Left lung (tissue), 10 donors: Measurements from ENCODE around the gene ARAP1. TPM values are rescaled to one million over a fixed set of nuclear protein-coding genes. Genes with fewer than 3 reads are reported as not detected.
A peak's percentile ranks its signal among the peaks of the same experiment; 100 is the strongest.

ENCODE experiments used
- ATAC-seq: fragments of 200-7000 bp; cut with Tn5 transposase; one replicate; pipeline ENCODE4 v1.9.1; 2020; ENCODE audit warnings: moderate library complexity
- DNase-seq, 4 donors: peaks; one replicate each; pipeline ENCODE4 v3.0.0-alpha.2; 2013 to 2020
- H3K27ac ChIP-seq, 2 donors: fragments of 200-600 bp; sonication (generic) in 1 of 2; one replicate each; pipeline versions ENCODE4 v1.5.0 to v1.8.0; 2020 to 2021
- H3K27me3 ChIP-seq, 2 donors: fragments of 200-600 bp; sonication (generic) in 1 of 2; one replicate each; pipeline versions ENCODE4 v1.5.0 to v1.8.0; 2020 to 2021
- H3K36me3 ChIP-seq, 2 donors: fragments of 200-600 bp; sonication (generic) in 1 of 2; one replicate each; pipeline versions ENCODE4 v1.5.0 to v1.8.0; 2020 to 2021
- H3K4me1 ChIP-seq, 2 donors: fragments of 200-600 bp; one replicate each; pipeline ENCODE4 v1.8.0; 2021
- H3K4me3 ChIP-seq, 2 donors: fragments of 200-600 bp; sonication (generic) in 1 of 2; one replicate each; pipeline versions ENCODE4 v1.5.0 to v1.8.0; 2020 to 2021; ENCODE audit warnings: mild to moderate bottlenecking in 1 of 2
- H3K9me3 ChIP-seq, 2 donors: fragments of 200-600 bp; sonication (generic) in 1 of 2; one replicate each; pipeline versions ENCODE4 v1.5.0 to v1.8.0; 2020 to 2021
- intact Hi-C, 2 donors: fragments of 100-400 bp; cut with DNase I; formaldehyde crosslinking; loops; one replicate each; pipeline versions ENCODE4 v1.11.2 to v1.14.2; 2022
- polyA plus RNA-seq, 6 donors: library from polyadenylated mRNA; unstranded; fragments of 120-200 nt; gene quantifications; one replicate each; pipeline ENCODE4 v1.2.1, GENCODE V29; 2013; ENCODE audit not compliant: insufficient read length in 6 of 6
- total RNA-seq, 2 donors: library from RNA; stranded (reverse); fragmentation: NEBNext Ultra II Directional; extraction: Animal tissue kit (Norgen Biotek cat#: 25700); gene quantifications; one replicate each; pipeline ENCODE4 v1.2.1, GENCODE V29; 2021
- TF ChIP-seq, protein P1 (sequence below), 2 donors: fragments of 200-600 bp; sonication (generic) in 1 of 2; IDR thresholded peaks; one replicate each; pipeline versions ENCODE4 v1.5.0 to v1.8.0; 2021; ENCODE audit warnings: antibody characterized with exemption in 2 of 2
- donor health status: DM: no; HTN: yes; CAD: no.
- donor health status: DM: no; HTN: no; CAD: no.

The ARAP1 gene
- total and polyA plus RNA-seq, 8 donors = 80.0 to 222 (median 97.7) TPM

DNA sequence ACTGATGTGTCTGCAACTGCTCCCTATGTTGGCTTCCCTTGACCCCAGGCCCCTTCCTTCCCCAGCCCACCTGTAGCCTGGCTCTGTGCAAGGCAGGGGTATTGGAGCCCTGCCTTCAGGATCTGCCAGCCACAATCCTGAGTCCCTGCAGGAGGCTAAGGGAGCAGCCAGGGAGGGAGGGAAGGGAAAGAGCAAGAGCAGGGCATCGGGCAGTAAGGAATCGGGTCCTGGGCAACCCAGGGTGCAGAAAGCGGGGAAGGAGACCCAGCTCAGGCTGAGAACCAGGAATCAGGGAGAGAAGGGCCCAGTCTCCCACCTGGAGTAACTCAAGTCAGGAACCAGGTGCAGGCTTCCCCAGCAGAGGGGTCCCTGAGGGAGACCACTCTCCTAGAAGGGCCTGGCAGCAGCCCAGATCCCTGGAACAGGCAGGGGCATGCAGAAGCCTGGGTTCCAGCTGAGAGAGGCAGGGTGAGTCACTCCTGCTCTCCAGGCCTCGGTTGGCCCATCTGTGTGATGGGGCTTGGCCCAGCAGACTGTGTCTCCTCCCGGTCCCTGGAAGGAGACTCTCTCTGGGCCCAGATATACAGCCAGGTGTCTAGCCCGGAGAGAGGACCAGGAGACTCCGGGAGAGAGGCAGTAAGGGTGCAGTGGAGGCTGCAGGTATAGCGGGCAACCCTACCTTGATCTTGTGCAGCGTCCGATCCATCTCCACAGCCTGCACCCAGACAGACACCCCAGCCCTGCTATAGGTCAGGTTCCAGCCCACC lies 28.3 kb upstream of the ARAP1 start:
- peaks cover 4 to 62% of the 10 kb centered on the region in 2 donors for H3K4me1 ChIP-seq
- H3K9me3 ChIP-seq = no peaks in the 10 kb centered on the region
- no peak overlapping the region for H3K27ac ChIP-seq
- DNase-seq (no peak), ATAC-seq (no peak)
- H3K4me3 ChIP-seq = peak overlapping the region; percentile 50 to 53
- peaks cover 0 to 14% of the 10 kb centered on the region in 2 donors for H3K27me3 ChIP-seq
- TF ChIP-seq, protein P1, sequence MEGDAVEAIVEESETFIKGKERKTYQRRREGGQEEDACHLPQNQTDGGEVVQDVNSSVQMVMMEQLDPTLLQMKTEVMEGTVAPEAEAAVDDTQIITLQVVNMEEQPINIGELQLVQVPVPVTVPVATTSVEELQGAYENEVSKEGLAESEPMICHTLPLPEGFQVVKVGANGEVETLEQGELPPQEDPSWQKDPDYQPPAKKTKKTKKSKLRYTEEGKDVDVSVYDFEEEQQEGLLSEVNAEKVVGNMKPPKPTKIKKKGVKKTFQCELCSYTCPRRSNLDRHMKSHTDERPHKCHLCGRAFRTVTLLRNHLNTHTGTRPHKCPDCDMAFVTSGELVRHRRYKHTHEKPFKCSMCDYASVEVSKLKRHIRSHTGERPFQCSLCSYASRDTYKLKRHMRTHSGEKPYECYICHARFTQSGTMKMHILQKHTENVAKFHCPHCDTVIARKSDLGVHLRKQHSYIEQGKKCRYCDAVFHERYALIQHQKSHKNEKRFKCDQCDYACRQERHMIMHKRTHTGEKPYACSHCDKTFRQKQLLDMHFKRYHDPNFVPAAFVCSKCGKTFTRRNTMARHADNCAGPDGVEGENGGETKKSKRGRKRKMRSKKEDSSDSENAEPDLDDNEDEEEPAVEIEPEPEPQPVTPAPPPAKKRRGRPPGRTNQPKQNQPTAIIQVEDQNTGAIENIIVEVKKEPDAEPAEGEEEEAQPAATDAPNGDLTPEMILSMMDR (IDR thresholded peaks at IDR 0.05) = no peak
- intact Hi-C loops = no loop called here
- H3K36me3 ChIP-seq = no peaks in the 10 kb centered on the region

DNA sequence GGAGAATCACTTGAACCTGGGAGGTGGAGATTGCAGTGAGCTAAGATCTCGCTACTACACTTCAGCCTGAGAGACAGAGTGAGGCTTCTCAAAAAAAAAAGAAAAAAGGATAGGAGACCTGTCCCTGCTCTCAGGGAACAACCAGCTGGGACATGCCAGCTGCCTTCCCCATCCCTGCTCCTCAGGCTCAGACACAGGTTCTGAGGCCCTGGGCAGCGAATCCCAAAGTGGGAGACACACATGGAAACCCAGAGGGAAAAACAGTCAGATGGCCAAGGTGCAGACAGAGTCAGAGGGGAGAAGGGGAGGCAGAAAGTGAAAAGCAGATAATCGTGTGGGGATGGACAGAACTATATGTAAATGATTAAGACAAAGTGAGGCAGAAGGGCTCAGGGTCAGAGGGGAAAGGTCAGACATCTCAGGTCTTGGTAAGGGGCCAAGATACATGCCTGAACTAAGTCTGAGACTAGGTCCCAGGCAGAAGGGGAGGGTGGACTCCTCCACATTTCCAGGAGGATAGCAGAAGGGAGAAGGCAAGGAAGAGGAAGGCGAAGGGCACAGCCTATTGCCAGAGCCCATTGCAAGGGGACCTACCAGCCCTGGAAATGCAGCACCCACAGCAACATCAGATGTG lies 27.4 kb upstream of the ARAP1 start:
- H3K4me3 ChIP-seq = peak overlapping the region in 1 of 2 donors; percentile 53
- intact Hi-C loops = no loop called here
- no peak for ATAC-seq

DNA sequence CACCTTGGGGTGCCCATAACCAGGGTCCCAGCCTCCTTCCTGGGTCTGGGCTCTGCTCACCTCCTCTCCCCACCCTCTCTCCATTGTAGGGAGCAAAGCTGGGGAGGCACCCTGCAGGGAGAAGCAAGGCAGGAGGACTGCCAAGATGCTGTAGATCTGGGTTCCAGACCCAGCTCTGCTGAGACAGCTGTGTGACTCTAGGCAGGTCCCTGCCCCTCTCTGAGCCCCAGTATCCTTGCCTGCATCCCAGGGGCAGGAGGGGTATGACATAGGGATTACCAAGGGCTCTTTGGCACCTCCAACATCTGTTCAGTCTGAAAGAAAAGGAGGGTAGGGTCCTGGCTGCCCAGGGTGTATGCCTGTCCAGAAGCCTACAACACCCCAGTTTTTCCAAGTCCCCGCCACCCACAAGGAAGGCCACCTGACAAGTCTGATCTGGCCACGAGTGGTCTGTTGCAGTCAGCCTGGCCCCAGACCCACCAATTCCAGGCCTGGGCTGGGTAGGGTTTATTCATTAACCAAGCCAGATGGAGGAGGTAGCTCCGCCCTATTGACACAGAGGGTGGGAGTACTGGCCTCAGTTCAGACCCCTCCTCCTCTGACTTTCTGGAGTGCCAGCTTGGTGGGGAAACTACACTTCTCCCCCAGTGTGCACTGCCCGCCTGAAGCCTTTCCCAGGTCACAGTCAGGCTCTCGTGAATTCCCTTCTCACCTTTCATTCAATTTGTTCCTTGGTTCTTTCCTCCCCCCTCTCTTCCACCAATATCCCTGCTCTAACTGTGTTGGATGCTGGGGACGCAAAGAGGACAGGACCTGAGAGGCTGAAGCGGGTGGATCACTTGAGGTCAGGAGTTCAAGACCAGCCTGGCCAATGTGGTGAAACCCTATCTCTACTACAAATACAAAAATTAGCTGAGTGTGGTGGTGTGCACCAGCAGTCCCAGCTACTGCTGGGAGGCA lies 26.6 kb upstream of the ARAP1 start:
- Histone ChIP-seq H3K27ac (no peak overlapping the region), H3K9me3 (no peaks in the 10 kb centered on the region), H3K4me1 (peaks cover 4 to 62% of the 10 kb centered on the region in 2 donors), H3K27me3 (peaks cover 0 to 14% of the 10 kb centered on the region in 2 donors), H3K4me3 (no peak overlapping the region), H3K36me3 (no peaks in the 10 kb centered on the region)
- intact Hi-C loops = no loop called here
- ATAC-seq (peak; percentile 35), DNase-seq (peak in 1 of 4 donors; percentile 58)
- TF ChIP-seq, protein P1 (IDR thresholded peaks at IDR 0.05) = no peak

More for the DNA sequence above, 27.4 kb upstream of the ARAP1 start:
- peaks cover 0 to 14% of the 10 kb centered on the region in 2 donors for H3K27me3 ChIP-seq
- H3K4me1 ChIP-seq = peaks cover 4 to 62% of the 10 kb centered on the region in 2 donors
- H3K9me3 ChIP-seq = no peaks in the 10 kb centered on the region
- no peak overlapping the region for H3K27ac ChIP-seq
- TF ChIP-seq, protein P1 (IDR thresholded peaks at IDR 0.05) = no peak
- DNase-seq = no peak
- H3K36me3 ChIP-seq = no peaks in the 10 kb centered on the region

DNA sequence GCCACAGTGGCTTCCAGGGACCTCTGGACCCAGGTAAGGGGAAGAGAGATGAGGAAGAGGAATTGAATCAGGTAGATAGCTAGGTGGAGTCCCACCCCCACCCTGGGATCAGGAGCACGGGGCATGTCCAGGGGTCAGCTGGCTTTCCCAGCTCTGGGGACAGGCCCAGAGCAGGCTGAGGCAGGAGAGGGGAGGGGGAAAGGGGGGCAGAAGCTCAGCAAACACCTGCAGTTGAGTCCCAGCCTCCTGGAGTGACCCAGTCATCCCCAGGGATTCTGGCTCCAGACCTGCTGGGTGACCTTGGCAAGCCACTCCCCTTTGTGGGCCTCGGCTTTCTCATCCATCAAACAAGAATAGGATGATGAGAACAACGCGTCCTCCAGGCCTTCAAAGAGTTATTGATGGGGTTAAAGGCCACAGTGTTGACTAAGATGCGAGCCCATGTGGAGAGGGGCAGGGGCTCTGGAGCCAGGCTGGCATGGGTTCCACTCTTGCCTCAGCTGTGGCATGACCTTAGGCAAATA lies 25.6 kb upstream of the ARAP1 start:
- intact Hi-C loops = no loop called here
- ATAC-seq = no peak
- Histone ChIP-seq H3K36me3 (no peaks in the 10 kb centered on the region), H3K9me3 (no peaks in the 10 kb centered on the region), H3K4me3 (no peak overlapping the region), H3K27ac (no peak overlapping the region), H3K27me3 (peaks cover 0 to 14% of the 10 kb centered on the region in 2 donors), H3K4me1 (peaks cover 4 to 62% of the 10 kb centered on the region in 2 donors)
- TF ChIP-seq, protein P1 (IDR thresholded peaks at IDR 0.05) = no peak
- DNase-seq = no peak
